ENCODE results near the gene DCC.

DCC gene

GRCh38 chr18:52431683-52432082, 91.7 kb downstream of the DCC start:
- DNase-seq = no peak

GRCh38 chr18:52433797-52434196, 93.8 kb downstream of the DCC start:
- DNase-seq = no peak

GRCh38 chr18:52435301-52435700, 95.3 kb downstream of the DCC start:
- DNase-seq = no peak

- peak; percentile 45 for DNase-seq
Measured at GRCh38 chr18:52437161-52437560, 97.2 kb downstream of the DCC start.

GRCh38 chr18:52439457-52439856, 99.5 kb downstream of the DCC start:
- no peak for DNase-seq

- no peak for DNase-seq
Measured at GRCh38 chr18:52441794-52442193, 101.8 kb downstream of the DCC start.

- no peak for DNase-seq
Measured at GRCh38 chr18:52442686-52443085, 102.7 kb downstream of the DCC start.

- no peak for DNase-seq
Measured at GRCh38 chr18:52451256-52451655, 111.3 kb downstream of the DCC start.

- no peak for DNase-seq
Measured at GRCh38 chr18:52451851-52452250, 111.9 kb downstream of the DCC start.

GRCh38 chr18:52452427-52452826, 112.4 kb downstream of the DCC start:
- no peak for DNase-seq

GRCh38 chr18:52459890-52460289, 119.9 kb downstream of the DCC start:
- no peak for DNase-seq

GRCh38 chr18:52462853-52463252, 122.9 kb downstream of the DCC start:
- no peak for DNase-seq

- no peak for DNase-seq
Measured at GRCh38 chr18:52465391-52465790, 125.4 kb downstream of the DCC start.

GRCh38 chr18:52468496-52468895, 128.5 kb downstream of the DCC start:
- DNase-seq = no peak

- DNase-seq = no peak
Measured at GRCh38 chr18:52475325-52475724, 135.3 kb downstream of the DCC start.

- DNase-seq = no peak
Measured at GRCh38 chr18:52481116-52481515, 141.1 kb downstream of the DCC start.

GRCh38 chr18:52484977-52485376, 145.0 kb downstream of the DCC start:
- no peak for DNase-seq

- DNase-seq = no peak
Measured at GRCh38 chr18:52486052-52486451, 146.1 kb downstream of the DCC start.

- DNase-seq = no peak
Measured at GRCh38 chr18:52489396-52490306, 149.7 kb downstream of the DCC start.

- DNase-seq = no peak
Measured at GRCh38 chr18:52496426-52496825, 156.4 kb downstream of the DCC start.

- no peak for DNase-seq
Measured at GRCh38 chr18:52499016-52499415, 159.0 kb downstream of the DCC start.

GRCh38 chr18:52499644-52500043, 159.6 kb downstream of the DCC start:
- DNase-seq = peak; percentile 77

GRCh38 chr18:52504589-52504988, 164.6 kb downstream of the DCC start:
- no peak for DNase-seq

GRCh38 chr18:52510139-52510538, 170.1 kb downstream of the DCC start:
- DNase-seq = no peak

GRCh38 chr18:52518086-52518485, 178.1 kb downstream of the DCC start:
- no peak for DNase-seq
